HG03521 (cell line): Measurements from ENCODE around the gene CELF5.
"Not testable (repeated sequence)": the region's sequence is repeated elsewhere in the genome, so short reads cannot be mapped to it uniquely, and the experiment has no call there.

Experiments used
- ATAC-seq: cut with Tn5 transposase; IDR thresholded peaks from one replicate; pipeline ENCODE4 v1.9.1; 2021; ENCODE audit warnings: mild to moderate bottlenecking, moderate library complexity; ENCODE audit not compliant: unreplicated experiment

The CELF5 gene

GRCh38 chr19:3340340-3340739, 115.9 kb downstream of the CELF5 start:
- ATAC-seq: no peak

DNA sequence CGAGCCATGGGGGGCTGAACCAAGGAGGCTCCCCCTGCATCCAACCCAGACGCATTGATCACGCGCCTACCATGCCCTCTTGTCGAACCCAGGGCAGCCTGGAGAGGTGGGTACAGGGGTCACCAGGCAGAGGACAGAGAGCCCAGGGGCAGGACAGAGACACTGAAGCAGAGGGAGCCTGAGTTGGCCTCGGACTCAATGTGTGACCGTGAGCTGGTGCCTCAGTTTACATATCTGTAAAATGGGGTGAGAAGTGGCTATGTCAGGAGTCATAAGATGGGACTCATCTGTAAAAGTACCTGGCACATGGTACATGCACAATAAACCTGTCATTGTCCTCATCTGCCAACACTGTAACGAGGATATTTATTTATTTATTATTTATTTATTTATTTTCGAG, 117.8 kb downstream of the CELF5 start:
- no peak for ATAC-seq

- ATAC-seq: not testable (repeated sequence)
Observed at GRCh38 chr19:3342962-3343361, 118.5 kb downstream of the CELF5 start.

- no peak for ATAC-seq
Observed at GRCh38 chr19:3343619-3344502, 119.4 kb downstream of the CELF5 start.

DNA sequence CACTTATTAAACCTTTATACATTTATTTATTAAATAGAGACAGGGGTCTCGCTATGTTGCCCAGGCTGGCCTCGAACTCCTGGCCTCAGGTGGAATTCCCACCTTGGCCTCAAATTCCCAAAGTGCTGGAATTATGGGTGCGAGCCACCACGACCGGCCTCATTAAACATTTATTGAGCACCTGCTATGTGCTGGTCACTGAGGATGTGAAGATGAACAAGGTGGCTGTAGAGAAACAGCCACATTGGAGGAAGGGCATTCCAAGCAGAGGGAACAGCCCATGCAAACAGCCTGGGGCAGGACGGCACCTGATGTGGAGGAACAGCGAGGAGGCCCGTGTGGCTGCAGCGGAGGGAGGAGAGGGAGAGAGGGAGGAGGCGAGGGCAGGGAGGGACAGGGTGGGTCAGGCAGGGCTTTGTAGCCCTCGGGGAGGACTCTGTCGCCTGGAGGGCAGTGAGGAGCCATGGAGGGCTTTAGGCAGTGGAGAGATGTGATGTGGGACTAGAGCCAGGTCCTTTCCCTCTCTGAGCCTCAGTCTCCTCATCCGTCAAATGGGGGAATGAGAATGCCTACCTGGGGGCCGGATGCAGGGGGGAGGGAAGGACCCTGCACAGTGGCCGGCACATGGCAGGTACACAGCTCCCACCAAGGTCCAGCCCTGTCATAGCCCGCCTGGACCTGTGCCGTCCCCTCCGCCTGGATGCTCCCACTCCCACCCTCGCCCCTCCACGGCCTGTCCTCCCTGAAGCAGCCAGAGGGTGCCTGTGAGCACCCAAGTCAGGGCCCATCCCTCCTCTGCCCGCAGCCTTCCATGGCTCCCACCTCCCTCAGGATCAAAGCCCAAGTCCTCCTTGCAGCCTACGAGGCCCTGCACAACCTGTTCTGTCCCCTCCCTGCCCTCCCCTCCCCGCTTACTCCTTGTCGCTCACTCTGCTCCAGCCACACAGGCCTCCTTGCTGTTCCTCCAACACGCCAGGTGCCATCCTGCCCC, 120.4 kb downstream of the CELF5 start:
- ATAC-seq: no peak

DNA sequence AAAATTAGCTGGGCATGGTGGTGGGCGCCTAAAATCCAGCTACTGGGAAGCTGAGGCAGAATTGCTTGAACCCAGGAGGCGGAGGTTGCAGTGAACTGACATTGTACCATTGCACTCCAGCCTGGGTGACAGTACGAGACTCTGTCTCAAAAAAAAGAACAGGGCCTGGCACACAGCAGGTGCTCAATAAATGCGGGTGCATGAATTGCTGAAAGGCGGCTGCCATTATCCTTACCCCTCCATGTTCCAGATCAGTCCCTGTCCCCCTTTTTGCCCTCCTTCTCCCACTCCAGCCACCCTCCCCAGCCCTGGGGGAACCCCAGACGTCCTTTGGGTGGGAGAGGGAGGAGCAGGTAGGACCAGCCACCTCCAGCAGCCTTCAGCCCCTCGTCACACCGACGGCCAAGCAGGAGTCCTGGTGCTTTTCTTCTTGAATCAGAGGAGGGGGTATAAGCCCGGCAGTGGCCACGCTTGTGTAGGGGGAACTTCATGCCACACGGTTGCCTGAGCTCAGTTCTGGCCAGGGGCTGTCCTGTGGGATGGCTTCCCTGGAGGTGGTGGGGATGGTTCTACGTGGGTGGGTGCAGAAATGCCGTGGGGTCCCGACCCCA, 121.5 kb downstream of the CELF5 start:
- ATAC-seq: no peak
